Psoas muscle (tissue), 8 donors: Measurements from ENCODE around the gene THTPA. TPM values are rescaled to one million over a fixed set of nuclear protein-coding genes. Genes with fewer than 3 reads are reported as not detected.

ENCODE experiments used
- ATAC-seq, 4 donors: fragments of 200-7000 bp; cut with Tn5 transposase; one replicate each; pipeline ENCODE4 v1.9.1; 2020; ENCODE audit warnings: moderate library complexity in 3 of 4, mild to moderate bottlenecking in 2 of 4
- DNase-seq, 2 donors: peaks; one replicate each; pipeline ENCODE4 v3.0.0-alpha.2; 2020
- H3K27ac ChIP-seq: fragments of 200-600 bp; one replicate; pipeline ENCODE4 v1.8.0; 2022
- H3K27me3 ChIP-seq, 3 donors: fragments of 200-600 bp in 1 of 3; one replicate each; pipeline versions ENCODE4 v1.6.1 to v1.8.0; 2013 to 2022; ENCODE audit warnings: low read length in 2 of 3, mild to moderate bottlenecking in 2 of 3, moderate library complexity in 1 of 3; ENCODE audit not compliant: insufficient read depth in 3 of 3
- H3K36me3 ChIP-seq, 2 donors: fragments of 200-600 bp in 1 of 2; one replicate each; pipeline versions ENCODE4 v1.6.1 to v1.8.0; 2013 to 2022; ENCODE audit warnings: low read depth in 1 of 2, mild to moderate bottlenecking in 1 of 2, moderate library complexity in 1 of 2; ENCODE audit not compliant: insufficient read depth in 1 of 2
- H3K4me1 ChIP-seq: fragments of 200-600 bp; one replicate; pipeline ENCODE4 v1.8.0; 2022
- H3K4me3 ChIP-seq: fragments of 200-600 bp; one replicate; pipeline ENCODE4 v1.8.0; 2022; ENCODE audit warnings: mild to moderate bottlenecking
- H3K9me3 ChIP-seq: fragments of 200-600 bp; one replicate; pipeline ENCODE4 v1.8.0; 2022
- WGBS, 3 donors: extraction: QIAGEN DNeasy Blood & Tissue Kit; methylation state at CpG; one replicate each; pipeline versions ENCODE4 v1.1.6 to v1.1.7; 2013; 5-methylcytosine and 5-hydroxymethylcytosine counted together
- intact Hi-C, 2 donors: fragments of 100-400 bp; cut with DNase I; formaldehyde crosslinking; loops; one replicate each; pipeline versions ENCODE4 v1.11.0 to v1.14.2; 2022
- polyA plus RNA-seq, 3 donors: library from polyadenylated mRNA; stranded (reverse); fragments of 200-250 nt; gene quantifications; one replicate each; pipeline ENCODE4 v1.2.3, GENCODE V29; 2013
- total RNA-seq, 4 donors: library from RNA; stranded (reverse); fragmentation: NEBNext Ultra II Directional in 2 of 4; extraction: Animal tissue kit (Norgen Biotek cat#: 25700) in 2 of 4; gene quantifications; one replicate each; pipeline versions ENCODE4 v1.2.1 to v1.2.4, GENCODE V29; 2021 to 2023
- TF ChIP-seq, protein P1 (sequence below): fragments of 200-600 bp; IDR thresholded peaks from one replicate; pipeline ENCODE4 v1.8.0; 2022; ENCODE audit warnings: antibody characterized with exemption
- donor health status: healthy with polysubstance abuse.
- donor health status: DM: no; HTN: no; CAD: no; lungs with moderate emphysema.
- donor health status: Bipolar disorder and iron deficiency.
- donor health status: healthy.
- donor health status: DM: yes; HTN: yes; CAD: no.
- donor health status: DM: no; HTN: no; CAD: no.
- donor health status: DM: no; HTN: no; CAD: no.
- donor health status: DM: yes; HTN: yes; CAD: no.

THTPA gene
- total and polyA plus RNA-seq, 7 donors = 18.5 to 53.5 (median 26.0) TPM

DNA sequence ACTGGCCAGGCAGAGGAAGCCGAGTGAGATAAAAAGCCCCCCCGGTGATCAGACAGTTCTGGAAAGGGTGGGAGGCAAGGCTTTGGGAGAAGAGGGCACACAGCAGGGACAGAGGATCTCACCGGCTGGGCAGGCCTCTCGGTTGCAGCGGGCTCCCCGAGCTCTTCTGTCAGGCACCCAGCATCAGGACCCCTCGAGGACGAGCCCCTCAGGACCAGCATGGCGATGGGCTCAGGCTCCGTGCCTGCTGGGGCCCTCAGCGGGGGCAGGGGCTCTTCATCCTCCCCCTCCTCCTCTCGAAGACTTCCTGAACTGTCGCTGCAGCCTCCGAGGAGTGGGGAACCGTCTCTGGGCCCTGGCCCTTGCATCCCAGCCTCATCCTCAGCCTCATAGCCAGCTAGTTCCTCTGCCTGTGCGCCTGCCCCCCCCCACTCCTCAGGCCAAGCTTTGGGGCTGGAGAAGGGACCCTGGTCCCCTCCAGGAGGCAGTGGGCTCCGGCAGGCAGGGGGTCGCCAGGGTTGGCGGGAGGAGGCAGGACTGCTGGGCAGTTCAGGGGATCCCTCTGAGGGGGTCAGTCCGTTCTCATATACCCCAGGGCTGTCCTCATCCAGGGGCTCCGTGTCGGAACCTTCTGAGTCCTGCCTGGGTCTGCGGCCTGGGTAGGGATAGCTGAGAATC, 14.9 kb downstream of the THTPA start:
- intact Hi-C loops = no loop called here
- Histone ChIP-seq H3K27me3 (peaks cover 0 to 29% (median 12%) of the 10 kb centered on the region in 3 donors), H3K4me3 (no peak overlapping the region), H3K9me3 (no peaks in the 10 kb centered on the region), H3K36me3 (no peaks in the 10 kb centered on the region), H3K4me1 (peaks cover 3% of the 10 kb centered on the region), H3K27ac (no peak overlapping the region)
- TF ChIP-seq, protein P1, sequence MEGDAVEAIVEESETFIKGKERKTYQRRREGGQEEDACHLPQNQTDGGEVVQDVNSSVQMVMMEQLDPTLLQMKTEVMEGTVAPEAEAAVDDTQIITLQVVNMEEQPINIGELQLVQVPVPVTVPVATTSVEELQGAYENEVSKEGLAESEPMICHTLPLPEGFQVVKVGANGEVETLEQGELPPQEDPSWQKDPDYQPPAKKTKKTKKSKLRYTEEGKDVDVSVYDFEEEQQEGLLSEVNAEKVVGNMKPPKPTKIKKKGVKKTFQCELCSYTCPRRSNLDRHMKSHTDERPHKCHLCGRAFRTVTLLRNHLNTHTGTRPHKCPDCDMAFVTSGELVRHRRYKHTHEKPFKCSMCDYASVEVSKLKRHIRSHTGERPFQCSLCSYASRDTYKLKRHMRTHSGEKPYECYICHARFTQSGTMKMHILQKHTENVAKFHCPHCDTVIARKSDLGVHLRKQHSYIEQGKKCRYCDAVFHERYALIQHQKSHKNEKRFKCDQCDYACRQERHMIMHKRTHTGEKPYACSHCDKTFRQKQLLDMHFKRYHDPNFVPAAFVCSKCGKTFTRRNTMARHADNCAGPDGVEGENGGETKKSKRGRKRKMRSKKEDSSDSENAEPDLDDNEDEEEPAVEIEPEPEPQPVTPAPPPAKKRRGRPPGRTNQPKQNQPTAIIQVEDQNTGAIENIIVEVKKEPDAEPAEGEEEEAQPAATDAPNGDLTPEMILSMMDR = no peak
- ATAC-seq (no peak), DNase-seq (no peak)
- 79 to 84% (median 81%) methylated on average over 19 to 23 of the region's 23 CpGs for WGBS, 3 donors

DNA sequence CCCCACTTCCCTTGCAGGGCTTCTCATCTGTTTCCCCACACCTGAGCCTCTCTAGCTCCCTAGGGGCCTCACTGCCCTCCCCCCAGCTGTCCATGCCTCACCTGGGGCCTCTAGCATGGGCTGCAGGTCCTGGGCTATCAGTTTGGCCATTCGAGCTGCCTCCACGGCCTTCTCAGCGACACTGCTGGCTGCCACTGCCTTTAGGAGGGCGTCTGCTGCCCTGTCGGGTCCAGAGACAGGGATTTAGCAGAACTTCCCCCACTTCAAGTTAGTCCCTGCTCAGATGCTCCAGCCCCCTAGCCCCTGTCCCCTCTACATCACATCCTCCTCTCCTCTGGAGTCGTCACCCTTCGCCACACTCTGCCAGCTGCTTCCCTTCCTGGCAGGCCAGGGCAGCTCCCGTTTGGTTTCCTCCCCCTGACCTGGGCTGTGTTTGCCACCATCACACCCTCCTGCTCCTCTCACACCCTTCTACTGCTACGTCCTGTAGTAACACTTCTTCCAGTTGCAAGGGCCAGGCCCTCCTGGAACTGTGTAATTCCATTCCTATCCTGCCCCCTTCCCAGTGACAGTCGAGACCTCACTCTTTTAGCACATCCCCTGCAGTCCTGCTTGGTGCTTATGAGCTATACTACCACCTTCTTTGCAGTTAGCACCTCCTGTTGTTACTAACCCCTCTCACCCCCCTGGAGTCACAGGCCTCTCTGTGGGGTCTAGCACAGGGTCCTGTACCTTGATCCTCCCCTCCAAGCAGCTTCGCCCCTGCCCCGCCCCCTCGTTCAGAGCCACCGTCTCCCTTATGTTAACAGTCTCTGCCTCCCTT, 15.8 kb downstream of the THTPA start:
- ATAC-seq = no peak
- Histone ChIP-seq H3K4me3 (no peak overlapping the region), H3K27me3 (peaks cover 0 to 38% (median 22%) of the 10 kb centered on the region in 3 donors), H3K27ac (no peak overlapping the region), H3K4me1 (peaks cover 3% of the 10 kb centered on the region), H3K36me3 (no peaks in the 10 kb centered on the region), H3K9me3 (no peaks in the 10 kb centered on the region)
- TF ChIP-seq, protein P1 = no peak
- WGBS, 3 donors = 52 to 60% (median 54%) methylated on average over 14 of the region's 14 CpGs
- no peak for DNase-seq
- intact Hi-C loops = no loop called here

GRCh38 chr14:23572524-23572828, 16.4 kb downstream of the THTPA start:
- intact Hi-C loops = no loop called here
- 56 to 61% (median 56%) methylated on average over 4 of the region's 4 CpGs for WGBS, 3 donors
- Histone ChIP-seq H3K27me3 (peaks cover 0 to 44% (median 27%) of the 10 kb centered on the region in 3 donors), H3K4me3 (no peak overlapping the region), H3K36me3 (no peaks in the 10 kb centered on the region), H3K27ac (no peak overlapping the region), H3K4me1 (peaks cover 3% of the 10 kb centered on the region), H3K9me3 (no peaks in the 10 kb centered on the region)
- TF ChIP-seq, protein P1 = no peak
- no peak for DNase-seq
- no peak for ATAC-seq

DNA sequence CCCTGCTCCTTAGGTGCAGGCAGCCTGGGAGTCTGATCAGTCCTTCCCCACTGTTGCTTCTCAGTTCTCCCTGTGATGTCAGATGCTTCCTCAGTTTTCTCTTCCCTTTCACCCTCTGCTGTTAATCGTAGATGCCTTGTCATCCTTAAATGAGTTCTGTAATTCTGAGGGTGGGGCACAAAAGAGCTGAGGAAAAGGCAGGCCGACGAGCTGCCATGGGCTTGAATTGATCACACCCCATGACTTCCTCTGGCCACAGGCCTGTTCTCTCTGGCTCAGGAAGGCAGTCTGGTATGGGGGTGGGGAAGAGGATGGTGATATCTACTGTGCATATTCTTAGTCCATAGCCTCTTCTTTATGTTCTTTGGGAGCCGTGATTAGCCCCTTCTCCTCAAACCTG, 16.8 kb downstream of the THTPA start:
- Histone ChIP-seq H3K27me3 (peaks cover 0 to 46% (median 31%) of the 10 kb centered on the region in 3 donors), H3K36me3 (no peaks in the 10 kb centered on the region), H3K27ac (no peak overlapping the region), H3K9me3 (no peaks in the 10 kb centered on the region), H3K4me1 (no peaks in the 10 kb centered on the region), H3K4me3 (no peak overlapping the region)
- DNase-seq (no peak), ATAC-seq (peak in 1 of 4 donors; percentile 35)
- TF ChIP-seq, protein P1 = no peak
- intact Hi-C loops = no loop called here
- 42 to 52% (median 43%) methylated on average over 4 of the region's 4 CpGs for WGBS, 3 donors
